ENCODE data around the gene PACRG.

PACRG gene

DNA sequence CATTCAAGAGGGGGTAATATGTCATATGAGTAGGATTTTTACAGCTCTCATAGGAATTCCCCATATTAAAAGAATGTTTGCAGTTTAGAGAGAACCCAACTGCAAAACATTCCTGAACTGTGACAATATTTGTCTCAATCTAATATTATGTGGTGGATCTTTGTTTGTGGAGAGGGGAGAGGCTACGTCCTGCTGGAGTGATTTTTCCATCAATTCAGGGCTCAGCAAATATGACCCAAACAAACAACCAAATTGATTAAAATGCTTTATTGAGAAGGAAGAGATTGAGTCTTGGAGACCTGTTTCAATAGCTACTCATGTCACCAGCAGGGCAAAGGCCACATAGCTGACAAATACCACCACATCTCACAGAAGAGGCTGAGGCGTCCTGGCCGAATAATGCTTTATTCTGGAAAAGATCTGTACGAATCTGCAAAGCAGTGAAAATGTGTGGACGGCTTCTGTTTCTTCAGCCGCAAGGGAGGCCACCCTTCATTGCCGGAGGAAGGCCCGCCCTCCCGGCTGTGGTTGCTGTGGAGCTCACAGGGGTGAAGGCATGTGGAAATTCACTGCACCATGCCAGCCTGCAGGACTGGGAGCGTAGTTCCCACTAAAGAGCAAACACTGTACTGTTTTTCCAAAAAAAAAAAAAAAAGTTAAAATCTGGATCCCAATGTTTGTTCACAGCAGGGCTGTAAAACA is 597.1 kb downstream of the PACRG start:
- DNase-seq: no peak

DNA sequence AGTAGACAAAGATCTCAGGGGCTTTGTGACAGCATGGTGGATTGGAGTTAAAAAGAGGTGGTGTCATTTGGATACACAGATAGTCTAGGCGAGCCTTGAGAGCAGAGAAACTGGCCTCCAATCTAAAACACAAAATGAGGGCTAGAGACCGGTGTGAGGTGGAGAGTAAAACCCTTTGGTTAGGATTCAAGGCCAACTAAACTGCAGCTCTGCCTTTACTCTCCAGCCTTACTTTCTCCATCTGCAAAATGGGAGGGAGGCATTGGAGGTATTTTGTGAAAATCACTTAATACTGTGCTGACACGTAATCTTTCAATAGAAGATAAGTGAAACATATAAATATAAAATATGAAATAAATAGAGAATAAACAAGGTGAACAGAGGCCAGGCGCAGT is 597.6 kb downstream of the PACRG start:
- DNase-seq: no peak

DNA sequence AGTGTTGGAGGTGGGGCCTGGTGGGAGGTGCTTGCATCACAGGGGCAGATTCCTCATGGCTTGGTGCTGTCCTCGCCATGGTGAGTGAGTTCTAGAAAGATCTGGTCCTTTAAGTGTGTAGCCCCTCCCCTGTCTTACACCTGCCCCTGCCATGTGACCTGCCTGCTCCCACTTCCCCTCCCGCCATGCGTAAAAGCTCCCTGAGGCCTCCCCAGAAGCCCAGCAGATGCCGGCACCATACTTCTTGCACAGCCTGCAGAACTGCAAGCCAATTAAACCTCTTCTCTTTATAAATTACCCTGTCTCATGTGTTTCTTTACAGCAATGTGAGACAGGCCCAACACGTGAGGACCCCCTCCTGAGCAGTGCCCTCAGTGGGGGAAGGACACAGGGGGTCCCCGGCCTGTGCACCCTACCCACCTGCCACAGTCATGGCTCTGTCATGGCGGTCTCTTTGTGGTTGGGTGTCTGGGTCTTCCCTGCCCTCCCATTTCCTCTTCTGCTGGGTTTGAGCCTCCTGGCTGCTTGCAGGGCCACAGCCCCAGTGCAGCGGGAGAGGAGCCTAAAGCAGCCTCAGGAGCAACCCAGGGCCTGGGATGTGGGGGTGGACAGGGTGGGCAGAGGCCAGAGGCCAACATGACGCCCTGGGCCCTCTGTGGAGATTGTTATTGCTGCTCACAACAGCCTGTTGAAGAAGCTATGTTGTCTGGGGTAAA is 599.5 kb downstream of the PACRG start:
- DNase-seq: no peak

DNA sequence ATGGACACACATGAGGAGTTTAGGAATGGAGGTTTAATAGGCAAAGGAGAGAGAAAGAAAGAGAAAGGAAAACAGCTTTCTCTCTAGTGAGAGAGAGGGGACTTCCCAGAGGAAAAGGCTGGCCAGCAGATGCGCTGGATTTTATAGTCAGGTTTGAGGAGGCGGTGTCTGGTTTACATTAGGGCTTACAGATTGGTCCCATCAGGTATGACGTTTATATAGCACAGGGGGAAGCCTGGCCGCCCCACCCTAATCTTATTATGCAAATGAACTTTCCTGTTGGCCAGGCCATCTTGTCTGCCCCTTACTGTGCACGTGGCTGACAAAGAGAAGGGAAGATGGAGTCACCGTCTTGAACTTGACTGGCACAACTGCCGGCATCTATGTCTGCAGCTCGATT is 600.1 kb downstream of the PACRG start:
- DNase-seq: no peak

DNA sequence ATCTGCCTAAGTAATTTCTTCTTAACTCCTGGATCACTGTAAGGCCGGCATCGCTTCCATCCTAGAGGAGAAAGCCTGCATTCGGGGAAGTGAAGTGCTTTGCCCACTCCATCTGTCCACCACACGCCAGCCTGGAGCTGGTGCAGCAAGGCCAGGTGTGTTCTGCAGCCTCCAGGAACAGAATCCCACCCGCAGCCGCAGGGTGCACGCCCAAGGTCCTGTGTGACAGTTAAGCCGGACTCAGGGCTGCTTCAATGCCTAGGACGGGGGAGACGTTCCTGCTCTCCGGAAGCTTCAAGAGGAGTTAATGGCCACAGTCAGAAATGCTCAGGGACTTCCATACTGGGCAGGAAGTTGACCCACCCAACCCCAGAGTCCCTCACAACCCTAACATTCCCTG is 600.6 kb downstream of the PACRG start:
- no peak for DNase-seq

DNA sequence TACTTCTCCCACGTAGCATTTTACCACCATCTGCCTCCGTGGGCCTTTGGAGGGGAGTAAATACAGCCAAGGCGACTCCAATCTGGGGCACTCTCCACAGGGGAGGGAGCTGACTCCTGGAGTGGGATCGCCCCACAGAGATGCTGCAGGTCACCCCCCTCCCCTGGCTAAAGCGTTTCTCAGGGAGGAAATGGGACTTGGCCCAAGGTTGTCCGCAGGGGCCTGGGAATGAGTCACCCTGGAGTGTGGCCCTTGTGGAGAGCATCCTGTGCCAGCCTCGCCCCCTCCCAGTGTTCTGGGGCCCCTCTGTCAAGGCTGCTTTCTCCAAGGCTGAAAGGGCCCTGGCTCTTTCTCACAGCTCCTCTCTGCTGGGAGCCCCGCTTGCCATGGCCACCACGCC is 602.2 kb downstream of the PACRG start:
- DNase-seq: no peak

DNA sequence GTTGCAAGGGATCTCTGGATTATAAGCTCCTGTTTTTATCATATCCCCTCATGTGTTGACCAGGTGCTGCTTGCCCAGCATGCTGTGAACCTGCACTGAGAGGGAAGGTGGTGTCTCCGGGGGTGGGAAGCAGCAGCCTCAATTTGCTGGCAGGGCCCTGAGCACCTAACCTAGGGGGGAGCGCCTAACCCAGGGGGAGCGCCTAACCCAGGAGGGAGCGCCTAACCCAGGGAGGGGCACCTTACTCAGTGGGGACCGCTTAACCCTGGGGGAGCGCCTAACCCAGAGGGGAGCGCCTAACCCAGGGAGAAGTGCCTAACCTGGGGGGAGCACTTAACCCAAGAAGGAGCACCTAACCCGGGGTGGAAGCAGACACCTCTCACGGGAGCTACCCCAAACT is 603.5 kb downstream of the PACRG start:
- DNase-seq: no peak

DNA sequence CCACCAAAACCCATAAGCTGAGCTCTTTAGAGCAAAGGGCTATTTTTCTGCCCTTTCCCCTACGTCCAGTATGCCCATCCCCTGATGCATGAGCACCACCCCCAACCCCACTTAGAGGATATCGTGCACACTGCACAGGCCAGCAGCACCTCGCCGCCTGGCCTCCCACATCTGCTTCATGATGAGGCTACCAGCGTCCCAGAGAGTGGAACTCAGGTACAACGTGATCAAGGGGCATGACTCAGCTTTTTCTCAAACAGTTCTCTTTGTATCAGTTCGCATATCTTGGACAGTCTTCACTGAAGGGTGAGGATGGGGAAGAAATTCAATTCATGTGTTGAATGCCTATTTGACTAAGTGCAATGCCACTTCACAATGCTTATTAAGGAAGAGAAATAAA is 604.8 kb downstream of the PACRG start:
- DNase-seq: no peak

DNA sequence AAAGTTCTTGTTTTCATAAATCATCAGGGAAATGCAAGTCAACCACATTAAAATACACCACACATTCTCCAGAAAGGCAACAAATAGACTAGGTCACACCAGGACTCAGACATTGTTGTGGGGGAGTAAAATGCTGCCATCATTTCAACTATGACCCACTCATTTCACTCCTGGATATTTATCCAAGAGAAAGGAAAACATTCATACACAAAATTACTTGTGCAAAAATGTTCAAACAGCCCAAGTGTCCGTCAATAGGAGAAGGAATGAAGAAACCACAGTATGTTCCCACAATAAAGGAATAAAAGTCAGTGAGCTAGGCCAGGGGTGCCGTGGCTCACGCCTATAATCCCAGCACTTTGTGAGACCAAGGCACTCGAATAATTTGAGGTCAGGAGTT is 605.3 kb downstream of the PACRG start:
- no peak for DNase-seq

DNA sequence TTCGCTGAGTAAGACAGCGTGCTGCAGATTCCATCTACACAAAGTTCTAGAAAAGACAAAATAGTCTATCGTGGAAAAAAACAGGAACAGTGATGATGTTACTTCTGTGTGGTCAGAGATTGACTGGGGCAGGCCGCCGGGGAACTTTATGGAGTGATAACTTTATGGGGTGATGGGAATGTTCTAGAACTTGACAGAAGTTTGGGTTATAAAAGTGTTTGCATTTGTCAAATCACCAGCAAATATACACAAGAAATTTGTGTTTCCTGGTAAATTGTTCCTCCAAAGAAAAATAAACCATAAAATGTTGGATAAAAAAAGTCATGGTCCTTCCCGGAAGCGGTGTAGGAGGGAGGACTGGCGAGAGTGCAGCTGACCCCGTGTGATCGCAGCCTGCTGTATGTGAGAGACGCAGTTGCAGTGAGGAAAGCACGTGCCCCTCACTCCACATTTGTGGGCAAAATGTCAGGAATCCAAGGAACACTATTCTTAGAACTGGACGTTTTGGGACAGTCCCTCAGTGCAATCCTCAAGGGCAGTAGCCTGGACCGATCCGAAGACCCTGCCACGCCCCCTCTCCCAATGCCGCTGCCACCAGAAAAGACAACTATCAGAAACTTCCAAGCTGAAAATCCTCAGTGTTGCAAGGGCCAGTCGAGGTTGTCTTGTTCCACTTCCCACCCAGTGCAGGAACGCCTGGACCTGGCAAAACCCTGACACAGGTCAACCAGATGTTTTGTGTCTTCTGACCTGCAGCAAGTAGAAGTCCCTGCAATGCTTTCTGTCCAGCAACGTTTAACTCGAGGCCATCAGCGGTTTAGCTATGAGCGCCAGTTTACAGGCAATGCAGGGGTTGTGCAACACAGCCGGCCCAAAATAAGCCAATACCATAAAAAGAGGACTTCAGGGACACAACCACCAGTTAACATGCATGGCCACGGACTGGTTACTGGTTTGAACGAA is 606.2 kb downstream of the PACRG start:
- DNase-seq: no peak

DNA sequence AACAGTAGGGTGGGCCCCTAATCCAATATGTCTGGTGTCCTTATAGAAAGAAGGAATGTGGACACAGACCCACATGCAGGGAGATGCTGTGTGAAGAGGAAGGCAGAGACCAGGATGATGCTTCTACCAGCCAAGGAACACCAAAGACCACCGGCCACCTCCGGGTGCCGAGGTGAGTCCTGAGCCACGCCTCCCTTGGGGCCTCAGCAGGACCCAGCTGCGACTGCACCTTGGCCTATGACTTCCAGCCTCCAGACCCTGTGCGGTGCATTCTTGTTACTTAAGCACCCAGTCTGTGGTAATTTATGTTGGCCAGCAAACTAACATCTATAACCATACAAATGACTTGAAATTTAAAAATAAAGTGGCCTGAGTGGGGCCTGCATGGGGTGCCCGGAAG is 607.3 kb downstream of the PACRG start:
- DNase-seq: no peak

DNA sequence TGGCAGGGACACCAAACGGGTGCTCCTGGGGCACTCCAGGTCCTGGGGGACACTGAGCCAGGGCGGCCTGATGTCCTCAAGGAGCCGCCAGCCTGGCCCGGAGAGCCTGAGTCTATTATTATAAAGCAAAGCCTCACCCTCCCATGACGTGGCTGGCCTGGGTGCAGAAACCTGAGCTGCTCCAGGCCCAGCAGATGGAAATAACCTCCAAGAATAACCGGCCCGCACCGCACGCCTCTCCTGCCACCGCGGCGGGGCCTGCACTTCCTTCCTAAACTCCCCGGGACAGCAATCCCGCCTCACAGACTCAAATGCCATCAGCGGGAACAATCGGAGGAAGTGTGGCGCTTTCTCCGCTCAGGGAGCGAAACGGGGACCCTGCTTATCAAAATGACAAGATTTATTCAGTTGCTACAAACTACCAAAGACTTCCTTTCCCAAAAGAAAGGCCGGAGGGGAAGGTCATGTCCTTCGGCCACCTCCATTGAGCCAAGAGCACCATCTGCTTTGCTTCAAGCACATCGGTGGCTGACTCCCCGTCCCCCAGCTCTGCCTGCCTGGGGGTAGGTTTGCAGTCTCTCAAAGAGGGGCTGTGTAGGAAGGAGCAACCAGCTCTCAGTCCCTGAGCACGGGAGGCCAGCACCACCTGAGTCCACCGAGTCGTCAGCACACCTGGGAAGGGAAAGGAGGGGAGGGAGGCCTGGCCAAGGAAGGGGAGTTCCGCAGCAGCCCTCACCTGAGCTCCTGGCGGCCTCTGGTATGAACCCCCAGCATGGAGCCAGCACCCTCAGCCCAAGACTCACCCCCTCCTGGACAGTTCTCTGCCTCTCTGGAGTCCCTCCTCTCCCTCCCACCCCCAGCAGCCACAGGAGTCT is 608.1 kb downstream of the PACRG start:
- DNase-seq: no peak

DNA sequence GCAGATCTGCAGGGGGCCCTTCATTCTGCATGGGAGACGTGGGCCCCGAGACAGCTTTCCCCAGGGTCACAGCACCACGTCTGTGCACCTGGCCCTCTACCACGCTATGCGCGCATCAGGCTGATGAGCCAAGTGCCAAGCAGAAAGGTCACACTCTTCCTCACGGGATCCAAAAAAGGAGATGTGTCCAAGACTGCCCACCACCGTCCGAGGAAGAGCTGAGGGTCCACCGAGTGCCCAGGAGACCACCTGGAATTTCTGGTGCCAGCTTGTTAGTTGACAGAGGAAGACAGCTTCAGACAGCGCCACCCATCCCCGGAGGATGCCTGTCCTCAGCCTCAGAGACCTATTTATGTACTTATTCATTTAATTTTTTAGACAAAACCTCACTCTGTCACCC is 609.2 kb downstream of the PACRG start:
- DNase-seq: no peak

DNA sequence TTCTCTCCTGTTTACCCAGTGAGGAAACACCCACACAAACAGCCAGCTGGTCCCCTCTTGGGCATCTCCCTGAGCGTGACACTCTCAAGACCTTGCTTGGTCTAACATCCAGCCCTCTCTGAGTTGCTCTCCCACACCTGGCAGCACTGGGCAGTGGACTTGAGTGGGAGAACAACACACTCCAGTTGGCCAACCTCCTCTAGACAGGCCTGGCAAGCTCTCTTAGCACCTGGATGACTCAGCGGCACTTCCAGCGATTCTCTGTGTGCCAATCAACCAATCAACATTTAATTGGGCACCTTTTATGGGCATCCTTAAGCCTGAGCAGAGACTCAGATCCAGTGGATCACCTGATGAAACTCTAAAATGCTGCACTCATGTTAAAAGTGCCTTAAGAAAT is 610.2 kb downstream of the PACRG start:
- DNase-seq: peak; percentile 57

DNA sequence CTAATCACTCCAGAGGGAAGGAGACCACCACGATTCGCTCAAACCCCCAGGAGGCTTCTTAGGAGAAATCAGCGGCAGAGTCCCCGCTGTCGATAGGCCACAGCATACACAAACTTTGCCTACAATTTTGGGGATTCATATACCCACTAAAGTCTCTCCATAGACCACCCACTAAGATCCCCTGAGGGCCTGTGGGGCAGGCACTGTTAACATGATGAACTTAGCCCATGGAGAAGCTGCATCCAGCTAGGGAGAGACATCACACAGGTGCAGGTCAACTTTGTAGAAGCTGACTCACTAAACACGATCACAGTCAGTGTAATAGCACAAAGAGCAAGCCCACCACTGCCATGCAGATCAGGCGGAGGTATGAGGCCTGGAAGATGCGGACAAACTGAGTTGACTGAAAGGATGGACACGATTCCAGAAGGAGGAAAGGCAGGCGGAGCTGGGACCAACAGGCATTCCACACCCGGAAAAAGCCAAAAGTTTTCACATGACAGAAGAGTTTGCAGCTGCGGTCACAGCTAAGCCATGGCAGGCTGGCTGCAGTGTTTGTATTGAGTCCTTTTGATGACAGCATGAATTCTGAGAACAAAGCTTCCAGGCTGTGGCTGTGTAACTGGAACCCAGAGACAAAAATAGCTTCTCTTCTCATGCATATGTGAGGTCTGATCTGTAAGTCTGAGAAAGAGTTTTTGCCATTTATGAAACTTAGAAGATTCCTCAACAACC is 611.1 kb downstream of the PACRG start:
- DNase-seq: peak; percentile 69

DNA sequence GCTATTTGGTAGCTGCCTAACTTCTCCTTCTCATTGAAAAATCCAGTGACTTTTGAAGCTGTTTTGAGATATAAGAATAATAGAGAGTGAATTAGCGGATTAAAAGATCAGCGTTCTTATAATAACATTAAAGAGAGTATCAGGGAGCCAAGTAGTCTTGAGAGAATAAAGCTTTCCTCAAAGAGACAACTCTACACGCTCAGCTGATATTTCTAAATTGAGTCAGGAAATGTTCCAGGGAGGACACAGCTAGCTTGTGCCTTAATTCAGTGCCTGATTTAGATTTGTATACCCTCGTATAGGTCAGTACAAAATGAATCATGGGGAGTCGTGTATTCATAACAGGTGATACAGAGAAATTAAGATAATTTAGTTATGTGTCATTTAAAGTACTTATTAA is 611.7 kb downstream of the PACRG start:
- peak; percentile 9 for DNase-seq

DNA sequence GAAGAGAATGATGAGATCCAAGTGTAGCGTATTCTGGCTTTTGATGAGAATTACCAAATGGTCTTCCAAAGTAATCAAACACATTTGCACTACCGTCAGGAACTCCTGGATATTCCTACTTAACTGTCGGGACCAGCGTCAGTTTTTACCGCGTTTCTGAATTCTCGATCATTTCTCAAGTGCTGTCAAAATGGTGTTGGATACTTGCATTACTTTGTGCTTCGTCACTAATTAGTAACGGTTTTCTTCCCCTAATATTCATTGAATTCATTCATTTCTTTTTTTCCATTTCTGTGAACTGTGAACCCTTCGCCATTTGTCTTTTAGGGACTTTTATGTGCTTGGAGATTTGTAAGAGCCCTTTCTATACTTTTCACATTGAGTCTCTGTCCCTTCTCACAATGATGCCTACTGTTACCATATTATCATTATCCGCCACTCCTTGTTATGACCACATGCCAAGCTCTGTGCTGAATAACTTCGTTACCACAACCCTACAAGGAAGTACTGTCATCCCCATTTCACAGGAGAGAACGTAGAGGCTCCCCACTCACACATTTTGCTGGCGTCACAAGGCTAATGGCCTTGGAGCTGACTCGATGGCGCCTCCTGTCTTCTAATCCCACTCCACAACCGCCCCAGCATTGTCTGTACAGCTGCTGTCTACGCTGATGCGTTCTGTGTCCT is 612.6 kb downstream of the PACRG start:
- DNase-seq: no peak

DNA sequence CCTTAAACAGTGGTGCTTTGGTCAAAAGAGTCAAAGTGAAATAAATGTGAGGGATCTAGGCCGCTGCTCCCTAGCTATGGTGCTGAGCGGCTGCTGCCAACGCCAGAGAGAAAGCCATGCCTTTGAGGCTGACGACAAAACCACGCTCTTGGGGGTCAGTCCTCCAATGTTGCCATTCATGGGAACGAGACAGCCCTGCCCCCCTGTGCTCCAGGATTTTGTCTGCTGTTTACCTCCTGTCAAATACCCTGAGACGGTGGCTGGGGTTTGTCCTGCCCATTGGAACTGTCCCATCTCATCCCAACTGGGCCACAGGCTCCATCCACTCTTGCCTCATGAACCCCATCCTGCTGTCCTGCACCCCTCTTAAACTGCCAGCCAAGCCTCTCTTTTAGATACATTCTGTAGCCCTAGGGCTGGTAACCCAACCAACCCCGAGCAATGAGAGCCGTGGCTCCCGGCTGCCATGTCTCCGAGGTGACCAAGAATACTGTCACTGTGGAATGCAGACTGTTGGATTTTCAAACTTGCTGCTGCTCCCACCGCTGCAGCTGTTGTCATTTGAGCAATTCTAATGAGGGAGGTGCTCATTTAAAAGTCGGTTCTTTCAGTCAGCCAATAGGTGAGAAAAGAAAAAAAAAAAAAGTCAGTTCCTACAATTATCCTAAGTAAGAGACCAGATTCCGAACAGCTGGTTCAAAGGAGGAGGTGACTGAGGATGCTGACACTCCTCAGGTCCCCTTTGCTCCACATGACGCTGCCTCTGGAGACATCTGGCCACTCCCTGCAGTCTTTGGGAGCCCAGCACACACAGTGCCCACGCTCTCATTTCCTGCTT is 613.7 kb downstream of the PACRG start:
- no peak for DNase-seq

DNA sequence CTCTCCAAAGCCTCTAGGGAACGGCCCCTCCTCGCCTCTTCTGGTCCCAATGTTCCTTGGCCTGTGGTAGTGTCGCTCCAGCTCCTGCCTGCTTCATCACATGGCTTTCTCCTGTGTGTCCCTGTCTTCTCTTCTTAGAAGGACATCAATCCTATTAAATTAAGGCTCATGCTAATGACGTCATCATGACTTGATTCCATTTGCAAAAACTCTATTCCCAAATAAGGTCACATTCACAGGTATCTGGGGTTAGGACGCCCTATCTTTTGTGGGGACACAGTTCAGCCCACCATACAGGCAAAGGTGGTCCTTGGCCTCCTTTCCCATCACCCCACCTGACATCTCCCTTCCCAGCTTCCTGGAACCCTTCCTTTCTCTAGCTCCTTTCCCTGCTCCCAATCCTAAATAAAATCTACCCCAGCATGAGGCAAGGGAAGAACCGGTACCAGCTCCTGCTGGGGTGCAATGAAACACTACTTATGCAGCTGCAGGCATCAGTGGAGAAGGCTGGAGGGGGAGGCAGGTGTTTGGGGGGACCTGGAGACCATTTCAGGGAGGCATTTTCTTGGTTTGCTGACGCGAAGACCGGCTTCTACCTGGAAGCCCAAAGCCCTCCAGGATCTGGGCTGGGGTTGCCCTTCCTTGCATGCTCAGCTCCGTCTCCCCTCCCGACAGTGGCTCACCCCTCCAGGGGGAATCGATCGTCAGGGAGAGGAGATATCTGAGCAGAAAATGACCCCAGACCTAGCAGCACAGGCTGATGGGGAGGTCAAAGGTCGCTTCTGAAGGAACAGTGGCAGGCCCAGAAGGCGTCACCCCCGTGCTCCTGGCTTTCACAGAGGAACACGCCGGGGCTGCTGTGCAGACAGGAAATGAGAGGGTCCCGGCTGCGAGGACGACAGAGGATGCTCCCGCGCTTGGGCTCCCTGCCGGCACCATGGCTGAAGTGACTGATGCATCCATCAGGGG is 615.1 kb downstream of the PACRG start:
- no peak for DNase-seq

Data from NCI-H510A treated with DMSO at 0.1 percent for 48 hours (cell line).